Spleen (tissue), 7 donors: ENCODE results near the gene CT45A8.

Source experiments
- CTCF ChIP-seq, 11 experiments: fragments of 200-600 bp in 7 of 11; fragments of 450-650 bp in 4 of 11; sonication (generic) in 4 of 11; IDR thresholded peaks in 8 of 11; conservative IDR thresholded peaks in 3 of 11; 1 replicate in 7 of 11; 2 replicates in 4 of 11; pipeline versions ENCODE4 v1.4.0 to v1.8.0; 2016 to 2021; ENCODE audit warnings: antibody characterized with exemption in 11 of 11, inconsistent platforms in 4 of 11, mild to moderate bottlenecking in 1 of 11
- POLR2A ChIP-seq, 3 donors: fragments of 450-650 bp; IDR thresholded peaks; one replicate each; pipeline ENCODE4 v1.5.1; 2017; ENCODE audit warnings: antibody characterized with exemption in 3 of 3, mild to moderate bottlenecking in 1 of 3
- POLR2AphosphoS5 ChIP-seq, 3 donors: sonication (generic); formaldehyde crosslinking; IDR thresholded peaks; one replicate each; pipeline ENCODE4 v1.5.1; 2017; ENCODE audit warnings: antibody characterized with exemption in 3 of 3
- donor health status: DM: no; HTN: no; CAD: no; lungs with moderate emphysema.
- donor health status: DM: no; HTN: no; CAD: no.
- donor health status: DM: no; HTN: no; CAD: no.

DNA sequence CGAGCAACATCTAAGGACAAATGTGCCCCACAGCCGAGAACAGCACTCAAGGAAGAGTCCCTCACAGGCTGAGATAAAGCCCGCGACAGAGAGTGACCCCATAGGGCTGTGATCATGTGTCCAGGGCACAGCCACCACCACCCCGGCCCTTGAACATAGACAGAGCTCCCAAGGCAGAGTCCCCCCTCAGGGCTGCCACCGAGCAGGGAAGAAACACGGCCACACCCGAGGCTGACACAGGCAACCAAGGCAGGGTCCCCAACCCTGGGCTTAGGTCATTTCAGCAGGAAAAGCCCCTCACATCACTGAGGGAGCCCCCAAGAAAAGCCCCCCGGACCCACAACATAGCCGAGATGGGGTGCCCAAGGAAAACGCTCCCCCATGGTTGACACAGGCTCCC is 38.4 kb upstream of the CT45A8 start:
- TF ChIP-seq POLR2A (IDR thresholded peaks at IDR 0.05), result no peak
- no peak for TF ChIP-seq CTCF (IDR thresholded peaks at IDR 0.05 in 8 of 11, conservative IDR thresholded peaks at IDR 0.05 in 3 of 11)
- TF ChIP-seq POLR2AphosphoS5 (IDR thresholded peaks at IDR 0.05), result no peak
